ENCODE measurements around the gene COG2. TPM values are rescaled to one million over a fixed set of nuclear protein-coding genes. Genes with fewer than 3 reads are reported as not detected.
"Not testable (repeated sequence)": the region's sequence is repeated elsewhere in the genome, so short reads cannot be mapped to it uniquely, and the experiment has no call there.

COG2 gene
- total and polyA plus RNA-seq, 5 donors from 2014 or later, result 24.4 to 38.9 (median 34.1) TPM

DNA sequence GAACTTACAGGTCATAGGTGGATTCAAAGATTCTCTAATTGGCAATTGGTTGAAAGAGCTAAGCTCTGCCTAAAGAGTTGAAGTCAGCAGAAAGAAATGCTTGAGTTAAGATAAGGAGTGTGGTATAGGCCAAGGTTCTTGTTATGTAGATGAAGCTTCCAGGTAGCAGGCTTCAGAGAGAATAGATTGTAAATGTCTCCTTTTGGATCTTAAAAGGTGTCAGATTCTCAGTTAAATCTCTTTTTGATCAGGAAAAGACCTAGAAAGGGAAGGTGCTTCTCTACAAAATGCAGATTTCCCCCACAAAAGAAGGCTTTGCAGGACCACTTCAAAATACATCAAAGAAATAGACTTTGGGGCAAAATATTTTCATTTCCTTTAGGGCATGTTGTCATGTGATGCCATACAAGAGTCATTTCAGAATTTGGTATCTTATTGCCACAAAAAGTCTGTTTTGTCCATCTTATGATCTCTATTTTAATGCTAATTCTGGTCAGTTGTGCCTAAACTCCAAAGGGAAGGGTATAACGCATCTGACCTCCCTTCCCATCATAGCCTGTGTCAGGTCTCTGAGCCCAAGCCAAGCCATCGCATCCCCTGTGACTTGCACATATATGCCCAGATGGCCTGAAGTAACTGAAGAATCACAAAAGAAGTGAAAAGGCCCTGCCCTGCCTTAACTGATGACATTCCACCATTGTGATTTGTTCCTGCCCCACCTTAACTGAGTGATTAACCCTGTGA, 41.5 kb upstream of the COG2 start:
- not testable (repeated sequence) for H3K36me3 ChIP-seq (ENCODE audit: control insufficient read depth, insufficient read depth, low read length); H3K27ac ChIP-seq (ENCODE audit: insufficient read depth, low read length, poor library complexity, severe bottlenecking); H3K4me3 ChIP-seq (ENCODE audit: low read depth, low read length); ATAC-seq (ENCODE audit: low read depth in 2 of 2); H3K27me3 Mint-ChIP-seq; H3K4me1 ChIP-seq (ENCODE audit: control insufficient read depth, insufficient read depth, low read length, poor library complexity, severe bottlenecking); DNase-seq; H3K4me3 Mint-ChIP-seq; H3K27ac Mint-ChIP-seq; H3K27me3 ChIP-seq (ENCODE audit: control insufficient read depth, insufficient read depth, low read length); H3K9me3 ChIP-seq (ENCODE audit: control insufficient read depth in 2 of 2, low read length in 2 of 2); H3K4me1 Mint-ChIP-seq; H3K36me3 Mint-ChIP-seq
- peaks cover 0 to 12% (median 0%) of the 10 kb centered on the region in 7 donors for H3K9me3 Mint-ChIP-seq

DNA sequence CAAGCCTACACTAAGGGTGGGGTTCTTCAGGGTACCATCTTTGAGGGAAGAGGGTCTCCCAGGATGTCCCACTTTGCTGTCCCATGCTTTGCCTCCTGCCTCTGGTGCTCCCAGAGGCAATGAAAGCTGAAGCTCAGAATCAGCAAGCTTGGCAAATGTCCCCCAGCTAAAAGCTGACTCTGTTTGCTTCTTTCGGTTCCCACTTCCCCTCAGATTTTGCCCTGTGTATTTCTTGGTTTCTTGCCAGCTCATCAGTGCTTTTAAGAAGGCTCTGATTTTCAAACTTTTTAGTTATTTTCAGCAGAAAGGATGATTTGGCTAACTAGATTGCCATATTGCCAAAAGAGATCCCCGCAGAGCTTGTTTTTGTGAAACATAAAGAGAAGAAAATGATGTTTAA, 33.1 kb upstream of the COG2 start:
- H3K9me3 Mint-ChIP-seq, result no peaks in the 10 kb centered on the region
- DNase-seq (no peak), ATAC-seq (ENCODE audit: low read depth in 2 of 2) (no peak)
- H3K27me3 Mint-ChIP-seq, result peaks cover 10% of the 10 kb centered on the region
- H3K9me3 ChIP-seq (ENCODE audit: control insufficient read depth in 2 of 2, low read length in 2 of 2), result no peaks in the 10 kb centered on the region
- no peak overlapping the region for H3K27ac Mint-ChIP-seq
- no peaks in the 10 kb centered on the region for H3K4me1 Mint-ChIP-seq
- no peaks in the 10 kb centered on the region for H3K27me3 ChIP-seq (ENCODE audit: control insufficient read depth, insufficient read depth, low read length)
- H3K4me1 ChIP-seq (ENCODE audit: control insufficient read depth, insufficient read depth, low read length, poor library complexity, severe bottlenecking), result no peaks in the 10 kb centered on the region
- H3K36me3 ChIP-seq (ENCODE audit: control insufficient read depth, insufficient read depth, low read length), result no peaks in the 10 kb centered on the region
- no peak overlapping the region for H3K27ac ChIP-seq (ENCODE audit: insufficient read depth, low read length, poor library complexity, severe bottlenecking)
- no peak overlapping the region for H3K4me3 Mint-ChIP-seq
- H3K36me3 Mint-ChIP-seq, result no peaks in the 10 kb centered on the region
- no peak overlapping the region for H3K4me3 ChIP-seq (ENCODE audit: low read depth, low read length)

GRCh38 chr1:230610589-230610988, 31.7 kb upstream of the COG2 start:
- Mint-ChIP-seq H3K27ac (no peak overlapping the region), H3K27me3 (peaks cover 10% of the 10 kb centered on the region), H3K36me3 (no peaks in the 10 kb centered on the region), H3K9me3 (no peaks in the 10 kb centered on the region), H3K4me3 (no peak overlapping the region), H3K4me1 (no peaks in the 10 kb centered on the region)
- no peaks in the 10 kb centered on the region for H3K27me3 ChIP-seq (ENCODE audit: control insufficient read depth, insufficient read depth, low read length)
- no peak overlapping the region for H3K27ac ChIP-seq (ENCODE audit: insufficient read depth, low read length, poor library complexity, severe bottlenecking)
- DNase-seq, result no peak
- no peaks in the 10 kb centered on the region for H3K36me3 ChIP-seq (ENCODE audit: control insufficient read depth, insufficient read depth, low read length)
- no peak for ATAC-seq (ENCODE audit: low read depth in 2 of 2)
- H3K4me3 ChIP-seq (ENCODE audit: low read depth, low read length), result no peak overlapping the region
- H3K9me3 ChIP-seq (ENCODE audit: control insufficient read depth in 2 of 2, low read length in 2 of 2), result no peaks in the 10 kb centered on the region
- H3K4me1 ChIP-seq (ENCODE audit: control insufficient read depth, insufficient read depth, low read length, poor library complexity, severe bottlenecking), result no peaks in the 10 kb centered on the region

DNA sequence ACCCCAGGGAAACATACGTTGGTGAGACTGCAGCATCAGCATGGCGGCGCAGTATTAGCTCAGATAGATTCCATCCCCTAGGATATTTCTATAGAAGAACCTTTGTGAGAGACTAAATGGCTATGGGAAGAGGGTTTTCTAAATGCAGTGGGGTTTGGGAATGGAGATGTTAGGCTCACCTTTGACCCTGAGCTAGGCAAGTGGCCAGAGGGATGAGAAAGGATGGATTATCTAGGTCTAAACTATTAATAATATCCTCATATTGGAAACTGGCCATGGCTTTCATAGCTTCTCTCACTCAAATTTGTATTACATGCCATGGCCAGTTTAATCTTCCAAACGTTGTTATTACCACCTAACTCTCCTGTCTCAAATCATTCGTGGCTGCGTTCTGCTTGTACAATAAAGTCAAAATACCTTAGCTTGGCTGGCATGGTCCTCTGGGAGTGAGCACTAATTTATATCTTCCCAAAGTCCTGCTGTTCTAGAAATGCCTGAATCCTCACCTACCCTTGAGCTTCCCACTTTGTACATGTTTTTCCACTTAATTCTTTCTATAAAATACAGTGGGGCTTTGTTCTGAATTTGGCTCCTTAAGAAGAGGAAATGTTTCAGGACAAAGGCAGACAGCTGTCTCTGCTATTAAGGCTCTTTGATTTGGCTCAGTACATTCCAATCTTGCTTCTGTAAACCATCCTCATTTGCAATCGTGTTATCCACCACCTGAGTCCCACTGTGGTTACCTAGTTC, 31.0 kb upstream of the COG2 start:
- Mint-ChIP-seq H3K4me1 (no peaks in the 10 kb centered on the region), H3K36me3 (no peaks in the 10 kb centered on the region), H3K9me3 (no peaks in the 10 kb centered on the region), H3K4me3 (no peak overlapping the region), H3K27me3 (peaks cover 10% of the 10 kb centered on the region), H3K27ac (no peak overlapping the region)
- H3K4me1 ChIP-seq (ENCODE audit: control insufficient read depth, insufficient read depth, low read length, poor library complexity, severe bottlenecking), result no peaks in the 10 kb centered on the region
- no peak for ATAC-seq (ENCODE audit: low read depth in 2 of 2)
- DNase-seq, result no peak
- no peak overlapping the region for H3K4me3 ChIP-seq (ENCODE audit: low read depth, low read length)
- H3K27me3 ChIP-seq (ENCODE audit: control insufficient read depth, insufficient read depth, low read length), result no peaks in the 10 kb centered on the region
- no peaks in the 10 kb centered on the region for H3K9me3 ChIP-seq (ENCODE audit: control insufficient read depth in 2 of 2, low read length in 2 of 2)
- no peak overlapping the region for H3K27ac ChIP-seq (ENCODE audit: insufficient read depth, low read length, poor library complexity, severe bottlenecking)
- no peaks in the 10 kb centered on the region for H3K36me3 ChIP-seq (ENCODE audit: control insufficient read depth, insufficient read depth, low read length)

DNA sequence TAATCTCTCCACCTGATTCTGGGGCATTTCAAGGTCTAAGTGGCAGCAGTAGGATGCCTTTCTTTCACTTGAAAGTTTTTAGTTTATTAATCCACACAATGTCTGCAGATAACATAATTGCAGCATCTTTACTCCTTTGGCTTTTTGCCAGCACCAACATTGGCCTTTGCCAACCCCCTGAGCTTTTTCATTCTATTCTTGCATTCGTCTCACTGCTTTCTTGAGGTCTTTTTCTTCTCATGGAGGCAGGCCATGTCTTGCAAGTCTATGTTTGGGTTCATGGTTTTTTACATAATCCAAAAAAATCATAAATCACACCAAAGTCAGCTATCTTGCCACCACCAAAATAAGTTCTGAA, 30.4 kb upstream of the COG2 start:
- no peak overlapping the region for H3K27ac ChIP-seq (ENCODE audit: insufficient read depth, low read length, poor library complexity, severe bottlenecking)
- Mint-ChIP-seq H3K9me3 (no peaks in the 10 kb centered on the region), H3K4me1 (no peaks in the 10 kb centered on the region), H3K27me3 (peaks cover 10% of the 10 kb centered on the region), H3K36me3 (no peaks in the 10 kb centered on the region), H3K4me3 (no peak overlapping the region), H3K27ac (no peak overlapping the region)
- no peak for ATAC-seq (ENCODE audit: low read depth in 2 of 2)
- H3K4me3 ChIP-seq (ENCODE audit: low read depth, low read length), result no peak overlapping the region
- H3K36me3 ChIP-seq (ENCODE audit: control insufficient read depth, insufficient read depth, low read length), result no peaks in the 10 kb centered on the region
- no peaks in the 10 kb centered on the region for H3K9me3 ChIP-seq (ENCODE audit: control insufficient read depth in 2 of 2, low read length in 2 of 2)
- H3K4me1 ChIP-seq (ENCODE audit: control insufficient read depth, insufficient read depth, low read length, poor library complexity, severe bottlenecking), result no peaks in the 10 kb centered on the region
- no peak for DNase-seq
- peaks cover 3% of the 10 kb centered on the region for H3K27me3 ChIP-seq (ENCODE audit: control insufficient read depth, insufficient read depth, low read length)

DNA sequence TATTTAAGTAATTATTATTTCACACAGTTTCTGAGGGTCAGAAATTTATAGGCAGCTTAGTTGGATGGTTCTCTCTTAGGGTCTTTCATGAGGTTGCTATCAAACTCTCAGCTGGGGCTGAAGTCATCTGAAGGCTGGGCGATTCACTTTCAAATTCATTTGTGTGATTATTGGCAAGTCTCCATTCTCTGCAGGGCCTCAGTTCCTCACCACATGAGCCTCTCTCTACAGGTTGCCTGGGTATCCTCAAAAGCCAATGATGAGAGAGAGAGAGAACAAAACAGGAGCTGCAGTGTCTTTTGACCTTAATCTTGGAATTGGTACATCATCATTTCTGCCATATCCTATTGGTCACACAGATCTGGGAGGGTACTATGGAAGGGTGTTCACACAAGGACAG, 29.6 kb upstream of the COG2 start:
- Histone ChIP-seq H3K4me3 (ENCODE audit: low read depth, low read length) (no peak overlapping the region), H3K4me1 (ENCODE audit: control insufficient read depth, insufficient read depth, low read length, poor library complexity, severe bottlenecking) (no peaks in the 10 kb centered on the region), H3K27ac (ENCODE audit: insufficient read depth, low read length, poor library complexity, severe bottlenecking) (no peak overlapping the region), H3K9me3 (ENCODE audit: control insufficient read depth in 2 of 2, low read length in 2 of 2) (no peaks in the 10 kb centered on the region), H3K27me3 (ENCODE audit: control insufficient read depth, insufficient read depth, low read length) (peaks cover 3% of the 10 kb centered on the region), H3K36me3 (ENCODE audit: control insufficient read depth, insufficient read depth, low read length) (no peaks in the 10 kb centered on the region)
- DNase-seq (no peak), ATAC-seq (ENCODE audit: low read depth in 2 of 2) (no peak)
- no peak overlapping the region for H3K4me3 Mint-ChIP-seq
- H3K27me3 Mint-ChIP-seq, result peaks cover 10% of the 10 kb centered on the region
- no peaks in the 10 kb centered on the region for H3K4me1 Mint-ChIP-seq
- H3K9me3 Mint-ChIP-seq, result no peaks in the 10 kb centered on the region
- no peak overlapping the region for H3K27ac Mint-ChIP-seq
- H3K36me3 Mint-ChIP-seq, result no peaks in the 10 kb centered on the region

DNA sequence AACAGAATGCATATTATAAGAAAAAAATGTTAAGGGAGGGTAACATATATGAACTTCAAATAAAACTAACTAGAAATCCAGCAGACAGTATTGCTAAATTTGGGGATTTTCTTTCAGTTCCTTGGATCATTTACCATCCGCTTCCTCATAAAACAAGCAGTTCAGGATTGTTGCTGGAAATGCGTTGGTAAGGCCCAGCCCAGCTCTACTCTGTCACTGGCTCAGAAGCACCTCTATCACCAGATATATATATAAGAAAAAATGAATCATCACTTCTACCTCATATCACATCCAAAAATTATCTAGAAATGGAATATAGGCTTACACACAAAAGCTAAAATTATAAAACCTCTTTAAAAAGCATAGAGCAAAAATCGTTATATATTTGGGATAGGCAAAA, 28.2 kb upstream of the COG2 start:
- ATAC-seq (ENCODE audit: low read depth in 2 of 2) (no peak), DNase-seq (no peak)
- Mint-ChIP-seq H3K27ac (no peak overlapping the region), H3K36me3 (no peaks in the 10 kb centered on the region), H3K4me3 (no peak overlapping the region), H3K9me3 (no peaks in the 10 kb centered on the region), H3K27me3 (peaks cover 19% of the 10 kb centered on the region), H3K4me1 (no peaks in the 10 kb centered on the region)
- Histone ChIP-seq H3K36me3 (ENCODE audit: control insufficient read depth, insufficient read depth, low read length) (no peaks in the 10 kb centered on the region), H3K27ac (ENCODE audit: insufficient read depth, low read length, poor library complexity, severe bottlenecking) (no peak overlapping the region), H3K9me3 (ENCODE audit: control insufficient read depth in 2 of 2, low read length in 2 of 2) (no peaks in the 10 kb centered on the region), H3K4me1 (ENCODE audit: control insufficient read depth, insufficient read depth, low read length, poor library complexity, severe bottlenecking) (no peaks in the 10 kb centered on the region), H3K27me3 (ENCODE audit: control insufficient read depth, insufficient read depth, low read length) (peaks cover 3% of the 10 kb centered on the region), H3K4me3 (ENCODE audit: low read depth, low read length) (no peak overlapping the region)

DNA sequence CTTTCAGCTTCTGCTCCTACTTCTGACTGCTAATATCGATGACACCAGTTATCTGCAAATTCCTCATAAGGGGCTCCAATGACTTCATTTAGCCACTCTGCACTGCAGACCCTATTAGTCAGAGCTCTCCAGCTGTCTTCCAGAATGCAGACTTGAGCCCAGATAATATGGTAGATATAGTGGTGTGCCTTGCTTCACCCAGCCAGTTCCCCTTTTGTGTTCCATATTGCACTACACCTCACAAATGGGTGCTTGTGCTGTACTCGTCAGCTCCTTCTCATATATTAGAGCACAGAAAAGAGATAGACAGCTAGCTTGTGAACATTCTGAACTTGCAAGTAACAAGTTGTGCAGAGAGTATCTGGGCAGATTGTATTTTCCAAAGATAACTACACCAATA, 23.7 kb upstream of the COG2 start:
- DNase-seq, result no peak
- Mint-ChIP-seq H3K27me3 (peaks cover 20% of the 10 kb centered on the region), H3K27ac (no peak overlapping the region), H3K4me3 (no peak overlapping the region), H3K36me3 (no peaks in the 10 kb centered on the region), H3K9me3 (peaks cover 0 to 1% (median 0%) of the 10 kb centered on the region in 7 donors), H3K4me1 (no peaks in the 10 kb centered on the region)
- Histone ChIP-seq H3K27me3 (ENCODE audit: control insufficient read depth, insufficient read depth, low read length) (peaks cover 5% of the 10 kb centered on the region), H3K9me3 (ENCODE audit: control insufficient read depth in 2 of 2, low read length in 2 of 2) (no peaks in the 10 kb centered on the region), H3K27ac (ENCODE audit: insufficient read depth, low read length, poor library complexity, severe bottlenecking) (no peak overlapping the region), H3K36me3 (ENCODE audit: control insufficient read depth, insufficient read depth, low read length) (no peaks in the 10 kb centered on the region), H3K4me3 (ENCODE audit: low read depth, low read length) (no peak overlapping the region), H3K4me1 (ENCODE audit: control insufficient read depth, insufficient read depth, low read length, poor library complexity, severe bottlenecking) (no peaks in the 10 kb centered on the region)
- ATAC-seq (ENCODE audit: low read depth in 2 of 2), result no peak

All from CD4-positive, CD25-positive, alpha-beta regulatory T cell (primary cell).